ENCODE measurements around the gene PIK3R6.
"Not testable (repeated sequence)": the region's sequence is repeated elsewhere in the genome, so short reads cannot be mapped to it uniquely, and the experiment has no call there.

Gene PIK3R6

DNA sequence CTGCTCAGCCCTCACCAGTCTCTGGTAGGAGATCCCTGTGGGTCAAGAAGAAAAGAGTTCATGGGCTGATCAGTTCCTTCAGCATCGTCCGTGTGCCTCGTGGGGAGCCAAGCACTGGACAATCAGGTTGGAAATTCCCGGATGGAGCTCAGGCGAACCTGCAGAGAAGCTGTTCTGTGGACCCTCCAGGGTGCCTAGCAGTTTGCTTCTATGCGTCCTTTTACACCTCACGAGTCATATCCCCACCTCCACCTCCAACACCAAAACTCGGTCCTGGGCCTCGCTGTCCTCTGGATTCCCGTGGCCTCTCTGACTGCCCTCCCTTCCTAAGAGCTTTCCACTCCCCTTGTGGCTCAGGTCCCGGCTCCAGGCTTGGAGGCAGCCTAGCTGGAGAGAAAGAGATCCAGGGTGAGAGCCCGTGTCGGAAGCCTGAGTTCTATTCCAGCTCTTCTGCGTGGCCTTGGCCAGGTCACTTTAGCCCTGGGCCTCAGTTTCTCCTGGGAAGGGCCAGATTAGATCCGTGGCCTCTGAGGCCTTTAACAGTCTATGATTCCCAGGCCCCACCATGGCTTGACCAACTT, 26.2 kb upstream of the PIK3R6 start:
- no peak for DNase-seq

DNA sequence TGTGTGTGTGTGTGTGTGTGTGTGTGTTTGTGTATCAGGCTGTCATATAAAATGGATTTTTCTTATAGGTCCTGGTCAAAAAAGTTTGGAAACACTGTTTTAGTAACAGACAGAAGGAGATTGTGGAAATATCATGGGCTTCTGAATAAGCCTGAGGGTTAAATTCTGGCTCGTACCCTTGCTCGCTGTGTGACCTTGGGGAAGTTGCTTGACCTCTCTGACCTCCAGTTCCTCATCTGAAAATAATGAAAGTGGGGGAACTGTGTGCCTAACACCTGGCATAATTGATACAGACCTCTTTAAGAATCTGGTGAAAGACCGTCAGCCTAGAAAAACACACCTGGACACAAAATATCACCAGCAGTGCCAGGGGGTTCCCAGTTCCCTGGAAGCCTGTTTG, 25.6 kb upstream of the PIK3R6 start:
- no peak for DNase-seq

DNA sequence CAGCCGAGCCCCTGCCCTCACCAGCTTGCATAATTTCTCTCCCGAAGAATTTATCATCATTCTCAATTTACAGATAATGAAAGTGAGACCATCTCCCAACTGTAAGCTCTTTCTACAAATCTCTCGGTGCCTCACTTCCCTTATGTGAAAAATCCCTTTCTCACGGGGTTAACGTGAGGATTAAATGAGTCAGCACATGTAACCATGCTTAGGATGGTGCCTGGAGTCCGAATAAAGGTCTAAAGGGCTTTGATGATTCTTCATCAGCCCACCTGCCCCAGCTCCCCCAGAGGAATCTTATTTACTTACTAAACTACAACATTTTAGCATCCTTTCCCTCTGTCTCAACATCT, 24.8 kb upstream of the PIK3R6 start:
- no peak for DNase-seq

DNA sequence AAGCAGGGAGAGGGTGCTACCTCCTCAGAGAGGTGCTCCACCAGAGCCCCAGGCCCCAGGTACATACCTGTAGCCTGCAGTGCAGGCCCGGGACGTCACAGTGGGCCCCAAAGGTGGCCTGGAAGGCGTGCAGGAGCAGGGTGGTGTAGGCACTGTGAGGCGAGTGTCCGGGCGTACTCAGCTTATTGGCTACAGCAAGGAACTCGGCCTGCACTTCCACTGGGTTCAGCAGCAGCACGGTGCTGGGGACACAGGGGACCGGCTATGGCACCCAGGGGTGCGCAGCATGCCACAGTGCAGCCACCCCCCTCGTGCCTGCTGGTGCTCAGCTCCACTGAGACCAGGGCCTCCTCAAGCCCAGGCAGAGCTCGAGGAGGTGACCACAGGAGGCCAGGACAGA, 23.2 kb upstream of the PIK3R6 start:
- no peak for DNase-seq

GRCh38 chr17:8889458-8890210, 22.2 kb upstream of the PIK3R6 start:
- no peak for DNase-seq

GRCh38 chr17:8888704-8889302, 21.3 kb upstream of the PIK3R6 start:
- DNase-seq: no peak

- DNase-seq: no peak
Measured at GRCh38 chr17:8887834-8888703, 20.6 kb upstream of the PIK3R6 start.

DNA sequence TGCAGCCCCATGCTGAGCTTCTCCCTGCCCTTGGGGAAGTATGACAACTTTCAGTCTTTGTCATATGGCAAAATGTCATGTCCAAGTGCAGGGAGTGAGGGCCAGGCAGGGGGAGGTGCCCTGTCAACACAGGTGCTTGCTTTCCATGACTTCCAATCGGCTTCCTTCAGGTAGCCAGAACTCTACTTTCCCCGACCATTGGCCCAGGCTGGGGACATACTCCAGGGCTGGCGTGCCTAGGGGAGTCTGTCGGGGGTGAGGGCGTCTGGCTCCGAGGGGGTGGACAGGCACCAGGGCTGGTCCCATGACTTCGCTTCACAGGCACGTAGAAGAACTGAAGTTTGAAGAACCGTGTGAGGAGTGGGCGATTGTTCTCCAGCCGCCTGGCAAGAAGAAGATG, 19.8 kb upstream of the PIK3R6 start:
- DNase-seq: no peak

- DNase-seq: no peak
Measured at GRCh38 chr17:8885967-8886684, 18.7 kb upstream of the PIK3R6 start.

DNA sequence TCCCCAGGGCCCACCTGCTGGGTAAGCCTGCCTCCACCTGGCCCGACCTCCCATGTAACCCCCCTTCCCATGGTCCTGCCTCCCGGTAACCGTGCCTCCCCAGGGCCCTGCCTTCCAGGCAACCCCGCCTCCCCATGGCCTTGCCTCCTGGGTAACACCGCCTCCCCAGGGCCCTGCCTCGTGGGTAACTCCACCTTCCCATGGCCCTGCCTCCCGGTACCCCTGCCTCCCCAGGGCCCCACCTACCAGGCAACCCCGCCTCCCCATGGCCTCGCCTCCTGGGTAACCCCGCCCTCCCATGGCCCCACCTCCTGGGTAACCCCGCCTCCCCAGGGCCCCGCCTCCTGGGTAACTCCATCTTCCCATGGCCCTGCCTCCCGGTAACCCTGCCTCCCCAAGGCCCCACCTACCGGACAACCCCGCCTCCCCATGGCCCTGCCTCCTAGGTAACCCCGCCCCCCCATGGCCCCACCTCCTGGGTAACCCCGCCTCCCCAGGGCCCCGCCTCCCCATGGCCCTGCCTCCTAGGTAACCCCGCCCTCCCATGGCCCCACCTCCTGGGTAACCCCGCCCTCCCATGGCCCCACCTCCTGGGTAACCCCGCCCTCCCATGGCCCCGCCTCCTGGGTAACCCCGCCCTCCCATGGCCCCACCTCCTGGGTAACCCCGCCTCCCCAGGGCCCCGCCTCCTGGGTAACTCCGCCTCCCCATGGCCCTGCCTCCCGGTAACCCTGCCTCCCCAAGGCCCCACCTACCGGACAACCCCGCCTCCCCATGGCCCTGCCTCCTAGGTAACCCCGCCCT, 17.9 kb upstream of the PIK3R6 start:
- not testable (repeated sequence) for DNase-seq

- DNase-seq: no peak
Measured at GRCh38 chr17:8884336-8884990, 17.0 kb upstream of the PIK3R6 start.

DNA sequence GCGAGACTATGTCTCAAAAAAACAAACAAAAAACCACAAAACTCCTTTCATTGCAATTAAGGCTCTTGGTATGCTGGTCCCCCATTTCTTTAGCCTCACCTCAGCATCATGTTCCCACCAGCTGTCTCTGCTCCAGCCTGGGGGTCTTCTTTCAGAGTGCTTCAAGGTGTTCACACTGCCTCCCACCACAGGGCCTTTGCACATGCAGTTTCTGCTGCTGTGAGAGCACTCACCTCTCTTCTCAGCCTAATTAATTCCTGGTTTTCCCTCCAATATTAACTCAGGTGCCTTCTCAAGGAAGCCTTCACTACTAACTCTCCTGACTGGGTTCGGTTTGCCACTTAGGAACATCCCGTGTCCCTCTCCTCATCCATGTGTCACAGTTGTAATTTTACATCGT, 15.9 kb upstream of the PIK3R6 start:
- DNase-seq: no peak

DNA sequence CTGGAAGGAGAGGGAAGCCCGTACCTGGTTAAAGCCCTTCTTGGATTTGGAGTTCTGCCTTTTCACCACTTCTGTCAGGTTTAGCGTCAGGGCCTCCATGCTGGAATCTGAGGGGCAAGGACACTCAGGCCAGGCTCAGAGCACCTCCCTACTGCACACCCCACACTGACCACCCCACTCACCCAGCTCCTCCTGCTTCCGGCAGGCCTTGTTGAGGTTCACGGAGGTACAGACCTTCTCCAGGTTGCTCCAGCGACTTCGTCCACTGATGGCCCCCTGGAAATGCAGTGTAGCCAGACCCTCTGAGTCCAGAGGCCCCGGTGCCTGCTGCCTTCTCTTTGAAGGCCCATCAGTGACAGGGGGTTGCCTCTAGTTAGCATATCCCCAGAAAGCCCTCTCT, 14.1 kb upstream of the PIK3R6 start:
- DNase-seq: no peak

DNA sequence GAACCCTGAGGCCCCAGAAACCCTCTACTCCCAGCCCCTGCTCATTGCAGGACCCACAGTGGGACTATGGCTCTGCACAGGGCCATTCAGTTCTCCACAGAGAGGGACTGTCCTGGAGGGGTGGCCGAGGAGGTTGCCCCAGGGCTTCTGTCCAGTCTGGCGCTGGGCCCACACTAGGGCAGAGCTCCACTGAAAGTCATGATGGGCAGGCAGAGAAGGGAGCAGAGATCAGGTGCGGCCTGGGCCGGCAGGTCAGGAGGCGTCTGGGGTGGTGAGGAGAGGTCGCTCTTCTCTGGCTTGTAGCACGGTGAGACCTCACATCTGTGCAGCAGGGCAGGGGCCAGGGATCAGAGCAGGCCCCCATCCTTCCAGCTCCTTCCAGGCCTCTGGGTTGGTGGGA, 13.0 kb upstream of the PIK3R6 start:
- no peak for DNase-seq

GRCh38 chr17:8879410-8879809, 11.9 kb upstream of the PIK3R6 start:
- no peak for DNase-seq

- no peak for DNase-seq
Measured at GRCh38 chr17:8877984-8878383, 10.5 kb upstream of the PIK3R6 start.

GRCh38 chr17:8875957-8876356, 8.5 kb upstream of the PIK3R6 start:
- DNase-seq: no peak

- DNase-seq: no peak
Measured at GRCh38 chr17:8875436-8875835, 8.0 kb upstream of the PIK3R6 start.

DNA sequence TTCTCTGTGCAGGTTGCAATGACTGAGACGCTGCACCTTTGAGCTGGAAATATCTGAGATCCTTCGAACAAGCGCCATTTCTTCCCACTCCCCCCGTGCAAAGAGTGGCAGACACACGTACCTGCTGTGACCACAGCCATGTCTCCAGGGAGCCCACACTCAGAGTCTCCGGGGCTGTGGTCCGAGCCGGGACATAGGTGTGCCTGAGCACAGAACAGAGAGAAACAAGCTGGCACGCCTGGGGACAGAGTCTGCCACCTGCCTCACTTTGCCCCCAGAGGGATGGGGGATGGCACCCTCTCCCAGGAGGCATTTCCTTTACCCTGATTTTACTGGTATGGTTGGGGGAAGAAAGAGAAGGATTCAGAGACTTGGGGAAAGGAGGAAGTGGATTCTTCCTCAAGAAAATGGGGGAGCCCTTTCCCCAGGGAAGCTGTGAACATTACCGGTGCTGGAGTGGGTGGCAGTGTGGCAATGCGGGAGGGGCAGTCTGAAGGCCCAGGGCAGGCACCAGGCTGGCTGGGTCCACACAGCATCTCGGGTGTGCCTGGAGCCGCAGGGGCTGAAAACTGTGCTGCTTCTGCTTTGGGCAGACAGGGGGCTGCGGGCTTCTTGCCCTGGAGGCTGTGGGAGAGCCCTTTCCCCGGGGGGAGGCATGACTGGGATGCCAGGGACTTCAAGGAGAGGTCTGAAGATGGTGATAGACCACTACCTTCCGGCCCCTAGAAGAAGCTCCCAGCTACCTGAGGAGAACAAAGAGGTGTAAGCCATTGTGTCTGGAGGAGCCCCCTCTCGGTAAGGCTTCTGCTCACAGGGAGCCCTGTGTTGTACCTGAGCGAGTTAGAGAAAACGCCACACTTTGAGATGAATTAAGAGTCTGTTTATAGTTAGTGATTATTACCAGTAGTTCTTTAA, 6.6 kb upstream of the PIK3R6 start:
- DNase-seq: no peak

DNA sequence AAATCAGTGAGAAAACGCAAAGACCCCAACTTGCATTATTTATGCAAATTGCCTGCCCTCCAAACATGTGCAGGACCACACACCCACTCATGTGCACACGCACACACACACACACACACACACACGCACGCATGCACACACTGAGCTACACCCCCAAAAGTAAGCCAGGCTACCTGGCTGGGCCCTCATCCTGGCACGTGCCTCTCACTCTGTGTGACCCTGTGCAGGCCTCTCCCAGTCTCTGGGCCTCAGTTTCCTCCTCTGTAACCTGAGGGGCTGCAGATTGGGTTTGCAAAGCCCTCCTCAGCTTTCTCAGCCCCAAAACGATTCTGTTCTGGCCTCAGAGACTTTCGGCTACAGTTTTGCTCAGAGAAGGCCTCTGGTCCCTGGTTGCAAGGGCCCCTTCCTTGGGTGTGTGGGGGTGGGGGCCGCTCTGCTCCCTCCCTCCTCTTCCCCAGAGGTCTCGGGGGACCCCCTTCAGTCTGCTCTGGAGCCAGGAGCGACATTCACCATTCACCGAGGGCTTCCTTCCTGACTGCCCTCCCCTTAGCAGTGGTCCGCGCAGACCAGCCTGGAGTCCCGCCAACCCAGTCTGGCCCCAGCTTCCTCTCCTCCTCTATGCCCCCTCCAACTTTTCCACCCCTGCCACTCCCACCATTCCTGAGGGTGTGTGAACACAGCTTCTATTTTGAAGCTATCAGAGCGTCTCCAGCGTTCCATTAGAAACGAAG, 5.4 kb upstream of the PIK3R6 start:
- DNase-seq: no peak
